Measurements from ENCODE around the gene PKD2L1.
A peak's percentile ranks its signal among the peaks of the same experiment; 100 is the strongest.

Gene PKD2L1

GRCh38 chr10:100353770-100354485 lies 23.9 kb upstream of the PKD2L1 start:
- no peak for TF ChIP-seq CTCF (conservative IDR thresholded peaks at IDR 0.05; ENCODE audit: control insufficient read depth, insufficient read depth, low read depth, low read length)
- H3K4me3 ChIP-seq (ENCODE audit: control insufficient read depth, low read depth, low read length), result no peak overlapping the region
- DNase-seq (ENCODE audit: low read depth), result no peak

- TF ChIP-seq CTCF (conservative IDR thresholded peaks at IDR 0.05; ENCODE audit: control insufficient read depth, insufficient read depth, low read depth, low read length), result no peak
- DNase-seq (ENCODE audit: low read depth), result no peak
- H3K4me3 ChIP-seq (ENCODE audit: control insufficient read depth, low read depth, low read length), result peak overlapping the region; percentile 95
Observed at GRCh38 chr10:100350914-100351485, 21.0 kb upstream of the PKD2L1 start.

- TF ChIP-seq CTCF (conservative IDR thresholded peaks at IDR 0.05; ENCODE audit: control insufficient read depth, insufficient read depth, low read depth, low read length), result no peak
- H3K4me3 ChIP-seq (ENCODE audit: control insufficient read depth, low read depth, low read length), result peak overlapping the region; percentile 95
- DNase-seq (ENCODE audit: low read depth), result no peak
Observed at GRCh38 chr10:100349672-100350071, 19.6 kb upstream of the PKD2L1 start.

GRCh38 chr10:100349087-100349486 lies 19.1 kb upstream of the PKD2L1 start:
- no peak for DNase-seq (ENCODE audit: low read depth)
- peak overlapping the region; percentile 95 for H3K4me3 ChIP-seq (ENCODE audit: control insufficient read depth, low read depth, low read length)
- no peak for TF ChIP-seq CTCF (conservative IDR thresholded peaks at IDR 0.05; ENCODE audit: control insufficient read depth, insufficient read depth, low read depth, low read length)

- no peak for TF ChIP-seq CTCF (conservative IDR thresholded peaks at IDR 0.05; ENCODE audit: control insufficient read depth, insufficient read depth, low read depth, low read length)
- peak overlapping the region; percentile 95 for H3K4me3 ChIP-seq (ENCODE audit: control insufficient read depth, low read depth, low read length)
- DNase-seq (ENCODE audit: low read depth), result no peak
Observed at GRCh38 chr10:100348389-100348927, 18.4 kb upstream of the PKD2L1 start.

GRCh38 chr10:100347568-100348195 lies 17.7 kb upstream of the PKD2L1 start:
- H3K4me3 ChIP-seq (ENCODE audit: control insufficient read depth, low read depth, low read length), result peak overlapping the region; percentile 95
- no peak for TF ChIP-seq CTCF (conservative IDR thresholded peaks at IDR 0.05; ENCODE audit: control insufficient read depth, insufficient read depth, low read depth, low read length)
- no peak for DNase-seq (ENCODE audit: low read depth)
